ENCODE results near the gene PARD3. TPM values are rescaled to one million over a fixed set of nuclear protein-coding genes. Genes with fewer than 3 reads are reported as not detected.

The PARD3 gene
- total RNA-seq, 2 donors from 2014 or later: 36.1 to 48.5 TPM

GRCh38 chr10:34489973-34490745, 324.9 kb downstream of the PARD3 start:
- intact Hi-C loops (cut with DNase I): no loop called here
- no peak for ATAC-seq

GRCh38 chr10:34489411-34489810, 325.7 kb downstream of the PARD3 start:
- no peaks in the 10 kb centered on the region for H3K27me3 ChIP-seq
- H3K9me3 ChIP-seq: no peaks in the 10 kb centered on the region
- TF ChIP-seq CTCF (IDR thresholded peaks at IDR 0.05) (no peak), POLR2A (IDR thresholded peaks at IDR 0.05) (no peak)
- no peak overlapping the region for H3K4me3 ChIP-seq
- DNase-seq (no peak), ATAC-seq (no peak)
- no peaks in the 10 kb centered on the region for H3K36me3 ChIP-seq (replicated peaks in 1 of 2; ENCODE audit: insufficient read depth in 1 of 2, low read depth in 2 of 2)
- intact Hi-C loops (cut with DNase I): no loop called here
- WGBS, 2 donors: 94 to 97% methylated on average over 3 of the region's 3 CpGs
- no peak overlapping the region for H3K27ac ChIP-seq
- peaks cover 9% of the 10 kb centered on the region for H3K4me1 ChIP-seq

More at GRCh38 chr10:34489973-34490745, 324.9 kb downstream of the PARD3 start:
- no peak for DNase-seq
- H3K27me3 ChIP-seq: no peaks in the 10 kb centered on the region
- no peak overlapping the region for H3K27ac ChIP-seq
- H3K36me3 ChIP-seq (replicated peaks in 1 of 2; ENCODE audit: insufficient read depth in 1 of 2, low read depth in 2 of 2): no peaks in the 10 kb centered on the region
- TF ChIP-seq CTCF (IDR thresholded peaks at IDR 0.05) (no peak), POLR2A (IDR thresholded peaks at IDR 0.05) (no peak)
- H3K9me3 ChIP-seq: no peaks in the 10 kb centered on the region
- 74 to 79% methylated on average over 7 of the region's 7 CpGs for WGBS, 2 donors
- peaks cover 9% of the 10 kb centered on the region for H3K4me1 ChIP-seq
- no peak overlapping the region for H3K4me3 ChIP-seq

- intact Hi-C loops (cut with DNase I): no loop called here
Measured at GRCh38 chr10:34488476-34489130, 326.5 kb downstream of the PARD3 start.

GRCh38 chr10:34486008-34486407, 329.1 kb downstream of the PARD3 start:
- no peak for ATAC-seq
- Histone ChIP-seq H3K27ac (no peak overlapping the region), H3K4me3 (no peak overlapping the region), H3K36me3 (replicated peaks in 1 of 2; ENCODE audit: insufficient read depth in 1 of 2, low read depth in 2 of 2) (no peaks in the 10 kb centered on the region), H3K27me3 (no peaks in the 10 kb centered on the region), H3K9me3 (no peaks in the 10 kb centered on the region), H3K4me1 (no peaks in the 10 kb centered on the region)
- 92 to 93% methylated on average over 5 of the region's 5 CpGs for WGBS, 2 donors
- intact Hi-C loops (cut with DNase I): no loop called here
- TF ChIP-seq CTCF (IDR thresholded peaks at IDR 0.05) (no peak), POLR2A (IDR thresholded peaks at IDR 0.05) (no peak)
- DNase-seq: no peak

More at GRCh38 chr10:34488476-34489130, 326.5 kb downstream of the PARD3 start:
- H3K9me3 ChIP-seq: no peaks in the 10 kb centered on the region
- ATAC-seq (no peak), DNase-seq (no peak)
- H3K27me3 ChIP-seq: no peaks in the 10 kb centered on the region
- TF ChIP-seq CTCF (IDR thresholded peaks at IDR 0.05) (no peak), POLR2A (IDR thresholded peaks at IDR 0.05) (no peak)
- no peak overlapping the region for H3K27ac ChIP-seq
- no peaks in the 10 kb centered on the region for H3K36me3 ChIP-seq (replicated peaks in 1 of 2; ENCODE audit: insufficient read depth in 1 of 2, low read depth in 2 of 2)
- WGBS, 2 donors: 93 to 97% methylated on average over 17 to 22 of the region's 22 CpGs
- no peak overlapping the region for H3K4me3 ChIP-seq
- H3K4me1 ChIP-seq: peaks cover 9% of the 10 kb centered on the region
